Measurements from ENCODE around the gene FNDC3B. TPM values are rescaled to one million over a fixed set of nuclear protein-coding genes. Genes with fewer than 3 reads are reported as not detected.
A peak's percentile ranks its signal among the peaks of the same experiment; 100 is the strongest.

FNDC3B gene
- total RNA-seq, 1 donor from 2014 or later: 160 TPM

DNA sequence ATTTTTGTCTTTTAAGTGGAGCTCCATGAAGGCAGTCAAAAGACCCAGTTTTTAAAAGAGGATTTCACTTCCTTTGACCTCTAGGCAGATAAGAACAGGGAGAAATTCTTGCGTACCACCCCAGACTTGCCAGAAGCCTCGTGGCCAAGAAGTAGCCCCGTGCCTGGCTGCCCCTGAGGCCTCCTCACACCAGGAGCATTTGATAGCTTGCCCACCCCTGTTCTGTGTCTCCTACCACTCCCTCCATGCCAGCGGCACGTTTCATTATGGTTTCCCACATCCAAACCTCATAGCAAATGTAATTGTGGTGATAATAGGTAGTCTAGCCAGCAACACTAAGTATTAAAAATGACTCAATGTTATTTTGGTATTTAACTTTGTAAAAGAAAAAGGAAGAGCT lies 301.2 kb downstream of the FNDC3B start:
- intact Hi-C loops (cut with DNase I): no loop called here
- no peak for DNase-seq
- Histone ChIP-seq H3K4me3 (no peak overlapping the region), H3K27me3 (no peaks in the 10 kb centered on the region), H3K27ac (no peak overlapping the region), H3K4me1 (no peaks in the 10 kb centered on the region), H3K9me3 (no peaks in the 10 kb centered on the region), H3K36me3 (peaks cover 91% of the 10 kb centered on the region)
- no peak for TF ChIP-seq CTCF (IDR thresholded peaks at IDR 0.05)
- no peak for ATAC-seq

- no peaks in the 10 kb centered on the region for H3K9me3 ChIP-seq
- no peak overlapping the region for H3K4me3 ChIP-seq
- H3K36me3 ChIP-seq: peaks cover 91% of the 10 kb centered on the region
- peak; percentile 87 for ATAC-seq
- H3K4me1 ChIP-seq: no peaks in the 10 kb centered on the region
- intact Hi-C loops (cut with DNase I): no loop called here
- TF ChIP-seq CTCF (IDR thresholded peaks at IDR 0.05): peak; percentile 73
- H3K27ac ChIP-seq: no peak overlapping the region
- no peak for DNase-seq
- no peaks in the 10 kb centered on the region for H3K27me3 ChIP-seq
These were observed 302.2 kb downstream of the FNDC3B start for GRCh38 chr3:172341482-172342059.

GRCh38 chr3:172342097-172342659 lies 302.8 kb downstream of the FNDC3B start:
- no peak for TF ChIP-seq CTCF (IDR thresholded peaks at IDR 0.05)
- ATAC-seq: no peak

GRCh38 chr3:172343117-172343516 lies 303.7 kb downstream of the FNDC3B start:
- TF ChIP-seq CTCF (IDR thresholded peaks at IDR 0.05): no peak
- Histone ChIP-seq H3K4me3 (no peak overlapping the region), H3K27me3 (no peaks in the 10 kb centered on the region), H3K27ac (no peak overlapping the region), H3K9me3 (no peaks in the 10 kb centered on the region), H3K4me1 (no peaks in the 10 kb centered on the region), H3K36me3 (peaks cover 94% of the 10 kb centered on the region)
- no peak for ATAC-seq
- intact Hi-C loops (cut with DNase I): no loop called here
- DNase-seq: no peak

More at GRCh38 chr3:172342097-172342659, 302.8 kb downstream of the FNDC3B start:
- no peaks in the 10 kb centered on the region for H3K9me3 ChIP-seq
- peaks cover 91% of the 10 kb centered on the region for H3K36me3 ChIP-seq
- intact Hi-C loops (cut with DNase I): no loop called here
- H3K4me1 ChIP-seq: no peaks in the 10 kb centered on the region
- H3K27ac ChIP-seq: no peak overlapping the region
- DNase-seq: no peak
- no peaks in the 10 kb centered on the region for H3K27me3 ChIP-seq
- no peak overlapping the region for H3K4me3 ChIP-seq

GRCh38 chr3:172343979-172344378 lies 304.6 kb downstream of the FNDC3B start:
- no peak for ATAC-seq
- peaks cover 96% of the 10 kb centered on the region for H3K36me3 ChIP-seq
- intact Hi-C loops (cut with DNase I): no loop called here
- no peak overlapping the region for H3K27ac ChIP-seq
- DNase-seq: no peak
- no peaks in the 10 kb centered on the region for H3K27me3 ChIP-seq
- H3K4me3 ChIP-seq: no peak overlapping the region
- H3K9me3 ChIP-seq: no peaks in the 10 kb centered on the region
- TF ChIP-seq CTCF (IDR thresholded peaks at IDR 0.05): no peak
- no peaks in the 10 kb centered on the region for H3K4me1 ChIP-seq

Measured in upper lobe of right lung (tissue), 1 donor.